GM19193 (cell line): ENCODE results near the gene OR4C5.
"Not testable (repeated sequence)": the region's sequence is repeated elsewhere in the genome, so short reads cannot be mapped to it uniquely, and the experiment has no call there.

Source experiments
- POLR2A ChIP-seq: IDR thresholded peaks from 4 replicates; pipeline ENCODE4 v1.6.1; 2011; ENCODE audit not compliant: insufficient read depth, insufficient read length; ENCODE audit errors: extremely low read depth

Gene OR4C5

DNA sequence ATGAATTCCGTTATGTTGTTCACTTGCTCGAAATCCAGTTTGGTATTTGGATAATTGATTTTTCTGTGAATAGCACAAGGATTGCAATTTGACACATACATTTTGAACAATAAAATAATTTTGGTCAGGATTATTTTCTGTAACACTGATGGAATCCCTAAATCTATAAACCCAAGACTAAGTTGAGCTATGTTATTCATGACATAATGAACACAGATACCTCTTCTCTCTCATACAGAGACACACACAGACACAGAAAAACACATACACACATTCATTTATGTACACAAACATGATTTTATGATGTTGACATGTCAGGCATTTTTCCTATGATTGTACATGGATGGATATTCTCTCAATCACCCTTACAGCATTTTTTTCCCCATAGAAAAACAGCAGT lies at the start of gene OR4C5:
OR4C5 (minus strand) TSS at position 101 of the 400 bp plus-strand sequence; CDS start at position 101, 0 bp downstream.
- no peak for TF ChIP-seq POLR2A

DNA sequence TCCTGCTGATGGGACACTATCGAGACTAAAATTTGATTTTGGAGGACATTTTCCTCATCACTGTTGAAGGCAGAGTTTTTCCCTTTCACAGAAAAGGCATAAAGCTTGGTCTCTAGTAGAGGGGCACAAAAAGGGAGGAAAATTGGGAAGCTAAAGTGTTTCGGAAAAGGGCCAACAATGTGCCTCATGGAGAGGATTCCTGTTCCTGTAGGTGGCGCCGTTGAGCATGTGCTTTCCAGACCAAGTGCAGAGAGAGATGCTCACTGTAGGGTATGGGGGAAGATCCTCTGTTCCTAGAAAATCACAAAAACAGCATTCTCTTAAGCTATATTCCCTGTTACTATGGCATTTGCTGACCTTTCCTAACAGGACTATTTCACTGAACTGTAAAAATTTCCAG lies 18.4 kb upstream of the OR4C5 start:
- no peak for TF ChIP-seq POLR2A

DNA sequence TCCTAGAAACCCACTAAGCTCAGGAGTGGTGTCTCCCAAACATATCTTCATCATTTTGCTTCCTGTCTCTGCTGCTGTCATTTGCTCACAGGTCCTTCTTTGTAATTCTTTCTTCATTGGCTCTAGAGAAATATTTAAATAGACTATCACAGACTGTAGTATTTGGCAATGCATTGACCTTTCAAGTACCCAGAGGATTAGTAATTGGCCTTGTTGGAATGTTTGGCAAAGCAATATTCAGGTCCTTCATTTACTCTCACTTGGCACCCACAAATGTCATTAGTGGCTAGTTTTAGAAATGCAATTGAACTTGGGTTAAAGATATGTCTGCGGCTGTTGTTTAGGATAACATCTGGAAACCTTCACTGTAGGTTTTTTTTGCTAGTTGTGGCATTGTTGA lies 11.6 kb downstream of the OR4C5 start:
- TF ChIP-seq POLR2A = no peak

DNA sequence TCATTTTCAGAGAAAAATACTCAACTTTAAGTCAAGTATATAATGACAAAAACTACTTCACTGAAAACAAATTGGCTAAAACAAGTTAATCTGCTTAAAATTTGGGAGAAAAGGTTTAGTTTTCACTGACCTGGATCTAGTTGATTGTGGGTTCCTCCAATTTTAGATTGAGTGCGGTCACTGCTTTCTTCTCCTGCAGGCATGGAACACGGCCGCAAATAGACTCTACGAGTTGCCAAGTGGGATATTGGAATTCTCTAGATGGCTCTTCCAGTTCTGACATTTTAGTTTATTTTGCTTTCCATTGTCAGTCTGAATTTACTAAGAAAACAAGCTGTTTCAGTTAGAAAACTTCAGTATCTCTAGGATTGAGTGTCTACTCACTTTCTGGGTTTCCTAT lies 12.3 kb downstream of the OR4C5 start:
- no peak for TF ChIP-seq POLR2A

DNA sequence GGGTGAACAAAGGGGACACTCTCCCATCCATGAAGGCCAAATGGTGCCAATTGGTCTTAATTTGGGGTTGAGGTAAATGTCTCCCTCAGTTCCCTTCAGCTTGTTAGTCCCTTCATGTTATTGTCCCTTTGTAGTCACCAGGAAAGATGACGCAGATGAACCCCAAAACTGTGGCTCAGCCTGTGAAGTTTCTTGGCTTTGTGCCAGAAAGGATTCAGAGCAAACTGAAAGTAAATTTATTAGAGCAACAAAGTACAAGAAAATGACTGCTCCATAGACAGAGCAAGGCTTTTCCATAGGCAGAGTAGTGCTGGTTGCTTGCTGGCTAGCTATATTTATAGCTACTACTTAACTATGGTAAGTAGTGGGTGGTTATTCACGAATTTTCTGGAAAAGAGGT lies 24.8 kb downstream of the OR4C5 start:
- TF ChIP-seq POLR2A = no peak

DNA sequence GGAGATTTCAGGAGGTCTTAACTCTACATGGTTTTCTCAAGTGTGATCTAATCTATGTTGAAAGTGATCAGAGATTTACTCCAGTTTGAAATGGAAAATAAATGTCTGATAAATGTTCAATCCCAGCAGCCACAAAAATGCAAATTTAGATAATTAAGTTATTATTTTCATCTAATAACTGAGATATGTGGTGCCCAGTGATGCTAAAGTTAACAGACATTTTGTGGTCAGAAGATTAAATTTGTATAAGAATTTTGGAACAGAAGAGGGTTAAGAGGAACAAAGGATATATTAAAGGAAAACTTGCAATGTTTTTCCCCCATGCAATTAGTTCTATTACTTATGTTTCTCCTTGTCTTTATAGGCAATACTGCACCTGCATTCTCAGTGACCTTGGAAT lies 41.6 kb downstream of the OR4C5 start, which contains the start of gene OR4C3:
OR4C3 (plus strand) TSS at position 301 of the 400 bp plus-strand sequence. CDS start 102 bp downstream, outside the sequence.
- TF ChIP-seq POLR2A = not testable (repeated sequence)
